HCT116 (cell line): ENCODE data around the gene RABGEF1. TPM values are rescaled to one million over a fixed set of nuclear protein-coding genes. Genes with fewer than 3 reads are reported as not detected.

ENCODE experiments used
- ATAC-seq: fragments of 200-7000 bp; cut with Tn5 transposase; 2 replicates; pipeline ENCODE4 v1.9.1; 2020; ENCODE audit warnings: mild to moderate bottlenecking, moderate library complexity
- BruUV-seq: library from RNA; stranded (reverse); fragments of 400-500 nt; replicated peaks from 2 replicates; lab custom pipeline; 2021; lab: Mats Ljungman, UMichigan
- CTCF ChIA-PET: fragments of 300-600 bp; sonication (Branson Sonifier 250); formaldehyde crosslinking; loops from one replicate; lab custom pipeline; 2021; ENCODE audit warnings: antibody characterized with exemption; lab: Charles Lee
- POLR2A ChIA-PET: fragments of 300-600, 350-600 bp; sonication (Branson Sonifier 250); formaldehyde crosslinking; loops from one replicate; lab custom pipeline; 2021; ENCODE audit warnings: antibody characterized with exemption; lab: Charles Lee
- RAD21 ChIA-PET, 2 experiments: fragments of 300-600 bp; sonication (Branson Sonifier 250); formaldehyde crosslinking; loops; one replicate each; lab custom pipeline; 2023; ENCODE audit warnings: low total read pairs in 2 of 2; ENCODE audit not compliant: uncharacterized antibody in 2 of 2, unreplicated experiment in 2 of 2, low non-redundant PET in 1 of 2; lab: Charles Lee
- DNase-seq: peaks from one replicate; pipeline ENCODE4 v3.0.0-alpha.2; 2010; ENCODE audit warnings: low read depth, low spot score
- H2AFZ ChIP-seq: fragments of 200-600 bp; shearing (Covaris generic), sonication (generic); 2 replicates; pipeline ENCODE4 v1.6.1; 2017; ENCODE audit warnings: low read depth, mixed run types, mixed read lengths, antibody characterized with exemption, low read length; ENCODE audit not compliant: poor library complexity, severe bottlenecking
- H3K27ac ChIP-seq: 2 replicates; pipeline ENCODE4 v1.5.1; 2012; ENCODE audit warnings: low read depth, low read length
- H3K27me3 ChIP-seq: fragments of 200-600 bp; sonication (generic); 2 replicates; pipeline ENCODE4 v1.6.1; 2016; ENCODE audit warnings: mixed run types, low read length, mixed read lengths; ENCODE audit not compliant: insufficient read depth
- H3K36me3 ChIP-seq, 2 experiments: fragments of 200-500 bp in 1 of 2; fragments of 200-600 bp in 1 of 2; sonication (Bioruptor generic) in 1 of 2; sonication (generic) in 1 of 2; 2 replicates each; pipeline versions ENCODE4 v1.5.1 to v1.6.1; 2014 to 2016; ENCODE audit warnings: low read length in 2 of 2, inconsistent platforms in 1 of 2, mixed read lengths in 1 of 2, mixed run types in 1 of 2; ENCODE audit not compliant: insufficient read depth in 2 of 2, control insufficient read depth in 1 of 2
- H3K4me1 ChIP-seq, 2 experiments: fragments of 200-600 bp in 1 of 2; sonication (generic) in 1 of 2; 2 replicates each; pipeline versions ENCODE4 v1.5.1 to v1.6.1; 2012 to 2017; ENCODE audit warnings: low read length in 2 of 2, inconsistent platforms in 1 of 2, mild to moderate bottlenecking in 1 of 2, mixed read lengths in 1 of 2, mixed run types in 1 of 2, moderate library complexity in 1 of 2; ENCODE audit not compliant: insufficient read depth in 2 of 2, control insufficient read depth in 1 of 2
- H3K4me2 ChIP-seq: fragments of 200-600 bp; sonication (generic); 2 replicates; pipeline ENCODE4 v1.6.1; 2017; ENCODE audit warnings: mixed run types, low read length, mixed read lengths
- H3K4me3 ChIP-seq, 2 experiments: fragments of 200-600 bp in 1 of 2; sonication (generic) in 1 of 2; replicated peaks in 1 of 2; 2 replicates each; pipeline ENCODE4 v1.5.1; 2011 to 2016; ENCODE audit warnings: low read length in 2 of 2, control low read depth in 1 of 2, low read depth in 1 of 2, mild to moderate bottlenecking in 1 of 2, mixed read lengths in 1 of 2, mixed run types in 1 of 2
- H3K79me2 ChIP-seq: fragments of 200-600 bp; sonication (generic); 2 replicates; pipeline ENCODE4 v1.6.1; 2017; ENCODE audit warnings: mild to moderate bottlenecking, mixed run types, low read length, moderate library complexity, mixed read lengths; ENCODE audit not compliant: insufficient read depth
- H3K9ac ChIP-seq: fragments of 200-600 bp; sonication (generic); 2 replicates; pipeline ENCODE4 v1.6.1; 2016; ENCODE audit warnings: low read length, mixed read lengths
- H3K9me2 ChIP-seq: fragments of 200-600 bp; sonication (generic), shearing (Covaris generic); 2 replicates; pipeline ENCODE4 v1.6.1; 2017; ENCODE audit warnings: mixed run types, mild to moderate bottlenecking, moderate library complexity; ENCODE audit not compliant: insufficient read depth
- H3K9me3 ChIP-seq, 2 experiments: fragments of 200-500 bp in 1 of 2; fragments of 200-600 bp in 1 of 2; sonication (Bioruptor generic) in 1 of 2; sonication (generic) in 1 of 2; 2 replicates each; pipeline ENCODE4 v1.6.1; 2014 to 2017; ENCODE audit warnings: low read length in 2 of 2, mixed read lengths in 2 of 2, inconsistent platforms in 1 of 2, low read depth in 1 of 2, mild to moderate bottlenecking in 1 of 2, mixed run types in 1 of 2, moderate library complexity in 1 of 2; ENCODE audit not compliant: control insufficient read depth in 1 of 2, insufficient read depth in 1 of 2
- H4K20me1 ChIP-seq: fragments of 200-600 bp; sonication (generic), shearing (Covaris generic); 2 replicates; pipeline ENCODE4 v1.6.1; 2017; ENCODE audit warnings: mixed run types, mild to moderate bottlenecking, moderate library complexity; ENCODE audit not compliant: insufficient read depth
- EGR1 ChIP-seq: IDR thresholded peaks from 2 replicates; pipeline ENCODE4 v1.6.1; 2012; ENCODE audit warnings: low read depth
- ELF1 ChIP-seq: IDR thresholded peaks from 2 replicates; pipeline ENCODE4 v1.6.1; 2012; ENCODE audit warnings: low read depth, borderline replicate concordance
- POLR2A ChIP-seq: IDR thresholded peaks from 2 replicates; pipeline ENCODE4 v1.7.0; 2011; ENCODE audit warnings: borderline replicate concordance; ENCODE audit not compliant: insufficient read depth, insufficient read length; ENCODE audit errors: extremely low read depth
- SIN3A ChIP-seq: IDR thresholded peaks from 2 replicates; pipeline ENCODE4 v1.6.1; 2012; ENCODE audit warnings: low read depth
- intact Hi-C: fragments of 100-400 bp; cut with micrococcal nuclease; formaldehyde crosslinking; loops from 2 replicates; pipeline ENCODE4 v1.10.0; 2022
- total RNA-seq: library from RNA; stranded (reverse); gene quantifications from one replicate; pipeline ENCODE4 v1.2.1, GENCODE V29; 2021; ENCODE audit not compliant: unreplicated experiment
- TF ChIP-seq, protein P1 (sequence below): IDR thresholded peaks from 2 replicates; pipeline ENCODE4 v1.6.1; 2012; ENCODE audit warnings: low read depth
- TF ChIP-seq, protein P2 (sequence below): IDR thresholded peaks from 2 replicates; pipeline ENCODE4 v1.6.1; 2011; ENCODE audit warnings: mild to moderate bottlenecking, low read length, moderate library complexity; ENCODE audit not compliant: insufficient replicate concordance; ENCODE audit errors: extremely low read depth
- TF ChIP-seq, protein P3 (sequence below), 3 experiments: fragments of 200-600 bp in 1 of 3; sonication (generic) in 1 of 3; IDR thresholded peaks in 2 of 3; conservative IDR thresholded peaks in 1 of 3; 2 replicates each; pipeline ENCODE4 v1.5.1; 2012 to 2017; ENCODE audit warnings: low read depth in 2 of 3, low read length in 2 of 3, antibody characterized with exemption in 1 of 3, borderline replicate concordance in 1 of 3, control low read depth in 1 of 3, mild to moderate bottlenecking in 1 of 3, mixed read lengths in 1 of 3, mixed run types in 1 of 3, moderate library complexity in 1 of 3; ENCODE audit not compliant: insufficient read depth in 1 of 3

Gene RABGEF1
- total RNA-seq, 1 experiment from 2014 or later = 22.9 TPM

GRCh38 chr7:66832531-66833351 is 92.2 kb downstream of the RABGEF1 start:
- BruUV-seq = no TSS peak
- no peaks in the 10 kb centered on the region for H3K79me2 ChIP-seq
- H3K9ac ChIP-seq = no peak overlapping the region
- H3K27me3 ChIP-seq = no peaks in the 10 kb centered on the region
- H3K27ac ChIP-seq = no peak overlapping the region
- ChIA-PET RAD21 (no interaction called here), CTCF (no interaction called here), POLR2A (no interaction called here)
- no peaks in the 10 kb centered on the region for H3K9me2 ChIP-seq
- H2AFZ ChIP-seq = no peak overlapping the region
- H3K4me1 ChIP-seq = no peaks in the 10 kb centered on the region
- ATAC-seq = no peak
- intact Hi-C loops = no loop called here
- H3K4me2 ChIP-seq = no peak overlapping the region
- no peak for DNase-seq
- H4K20me1 ChIP-seq = no peaks in the 10 kb centered on the region
- TF ChIP-seq, protein P1, sequence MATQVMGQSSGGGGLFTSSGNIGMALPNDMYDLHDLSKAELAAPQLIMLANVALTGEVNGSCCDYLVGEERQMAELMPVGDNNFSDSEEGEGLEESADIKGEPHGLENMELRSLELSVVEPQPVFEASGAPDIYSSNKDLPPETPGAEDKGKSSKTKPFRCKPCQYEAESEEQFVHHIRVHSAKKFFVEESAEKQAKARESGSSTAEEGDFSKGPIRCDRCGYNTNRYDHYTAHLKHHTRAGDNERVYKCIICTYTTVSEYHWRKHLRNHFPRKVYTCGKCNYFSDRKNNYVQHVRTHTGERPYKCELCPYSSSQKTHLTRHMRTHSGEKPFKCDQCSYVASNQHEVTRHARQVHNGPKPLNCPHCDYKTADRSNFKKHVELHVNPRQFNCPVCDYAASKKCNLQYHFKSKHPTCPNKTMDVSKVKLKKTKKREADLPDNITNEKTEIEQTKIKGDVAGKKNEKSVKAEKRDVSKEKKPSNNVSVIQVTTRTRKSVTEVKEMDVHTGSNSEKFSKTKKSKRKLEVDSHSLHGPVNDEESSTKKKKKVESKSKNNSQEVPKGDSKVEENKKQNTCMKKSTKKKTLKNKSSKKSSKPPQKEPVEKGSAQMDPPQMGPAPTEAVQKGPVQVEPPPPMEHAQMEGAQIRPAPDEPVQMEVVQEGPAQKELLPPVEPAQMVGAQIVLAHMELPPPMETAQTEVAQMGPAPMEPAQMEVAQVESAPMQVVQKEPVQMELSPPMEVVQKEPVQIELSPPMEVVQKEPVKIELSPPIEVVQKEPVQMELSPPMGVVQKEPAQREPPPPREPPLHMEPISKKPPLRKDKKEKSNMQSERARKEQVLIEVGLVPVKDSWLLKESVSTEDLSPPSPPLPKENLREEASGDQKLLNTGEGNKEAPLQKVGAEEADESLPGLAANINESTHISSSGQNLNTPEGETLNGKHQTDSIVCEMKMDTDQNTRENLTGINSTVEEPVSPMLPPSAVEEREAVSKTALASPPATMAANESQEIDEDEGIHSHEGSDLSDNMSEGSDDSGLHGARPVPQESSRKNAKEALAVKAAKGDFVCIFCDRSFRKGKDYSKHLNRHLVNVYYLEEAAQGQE = no peak
- TF ChIP-seq ELF1 = no peak
- TF ChIP-seq, protein P2, sequence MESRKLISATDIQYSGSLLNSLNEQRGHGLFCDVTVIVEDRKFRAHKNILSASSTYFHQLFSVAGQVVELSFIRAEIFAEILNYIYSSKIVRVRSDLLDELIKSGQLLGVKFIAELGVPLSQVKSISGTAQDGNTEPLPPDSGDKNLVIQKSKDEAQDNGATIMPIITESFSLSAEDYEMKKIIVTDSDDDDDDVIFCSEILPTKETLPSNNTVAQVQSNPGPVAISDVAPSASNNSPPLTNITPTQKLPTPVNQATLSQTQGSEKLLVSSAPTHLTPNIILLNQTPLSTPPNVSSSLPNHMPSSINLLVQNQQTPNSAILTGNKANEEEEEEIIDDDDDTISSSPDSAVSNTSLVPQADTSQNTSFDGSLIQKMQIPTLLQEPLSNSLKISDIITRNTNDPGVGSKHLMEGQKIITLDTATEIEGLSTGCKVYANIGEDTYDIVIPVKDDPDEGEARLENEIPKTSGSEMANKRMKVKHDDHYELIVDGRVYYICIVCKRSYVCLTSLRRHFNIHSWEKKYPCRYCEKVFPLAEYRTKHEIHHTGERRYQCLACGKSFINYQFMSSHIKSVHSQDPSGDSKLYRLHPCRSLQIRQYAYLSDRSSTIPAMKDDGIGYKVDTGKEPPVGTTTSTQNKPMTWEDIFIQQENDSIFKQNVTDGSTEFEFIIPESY = no peak
- TF ChIP-seq SIN3A = no peak
- TF ChIP-seq EGR1 = no peak
- TF ChIP-seq, protein P3, sequence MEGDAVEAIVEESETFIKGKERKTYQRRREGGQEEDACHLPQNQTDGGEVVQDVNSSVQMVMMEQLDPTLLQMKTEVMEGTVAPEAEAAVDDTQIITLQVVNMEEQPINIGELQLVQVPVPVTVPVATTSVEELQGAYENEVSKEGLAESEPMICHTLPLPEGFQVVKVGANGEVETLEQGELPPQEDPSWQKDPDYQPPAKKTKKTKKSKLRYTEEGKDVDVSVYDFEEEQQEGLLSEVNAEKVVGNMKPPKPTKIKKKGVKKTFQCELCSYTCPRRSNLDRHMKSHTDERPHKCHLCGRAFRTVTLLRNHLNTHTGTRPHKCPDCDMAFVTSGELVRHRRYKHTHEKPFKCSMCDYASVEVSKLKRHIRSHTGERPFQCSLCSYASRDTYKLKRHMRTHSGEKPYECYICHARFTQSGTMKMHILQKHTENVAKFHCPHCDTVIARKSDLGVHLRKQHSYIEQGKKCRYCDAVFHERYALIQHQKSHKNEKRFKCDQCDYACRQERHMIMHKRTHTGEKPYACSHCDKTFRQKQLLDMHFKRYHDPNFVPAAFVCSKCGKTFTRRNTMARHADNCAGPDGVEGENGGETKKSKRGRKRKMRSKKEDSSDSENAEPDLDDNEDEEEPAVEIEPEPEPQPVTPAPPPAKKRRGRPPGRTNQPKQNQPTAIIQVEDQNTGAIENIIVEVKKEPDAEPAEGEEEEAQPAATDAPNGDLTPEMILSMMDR (IDR thresholded peaks at IDR 0.05 in 2 of 3, conservative IDR thresholded peaks at IDR 0.05 in 1 of 3; ENCODE audit: borderline replicate concordance in 1 of 3, insufficient read depth in 1 of 3, low read depth in 2 of 3, low read length in 2 of 3) = no peak
- TF ChIP-seq POLR2A = no peak
- no peaks in the 10 kb centered on the region for H3K36me3 ChIP-seq
- no peak overlapping the region for H3K4me3 ChIP-seq
- H3K9me3 ChIP-seq = no peaks in the 10 kb centered on the region
